CD4-positive, CD25-positive, alpha-beta regulatory T cell (primary cell): ENCODE measurements around the gene MRPL49. TPM values are rescaled to one million over a fixed set of nuclear protein-coding genes. Genes with fewer than 3 reads are reported as not detected.

Source experiments
- ATAC-seq, 2 donors: fragments of 150-1000 bp; cut with Tn5 transposase; one replicate each; pipeline ENCODE4 v1.10.0; 2021; ENCODE audit warnings: low read depth in 2 of 2, moderate number of reproducible peaks in 2 of 2, moderate library complexity in 1 of 2
- DNase-seq, 3 donors: peaks; one replicate each; pipeline versions ENCODE4 v3.0.0 to v3.0.0-alpha.2; 2012 to 2022; ENCODE audit warnings: mixed read lengths in 1 of 3
- H3K27ac ChIP-seq: one replicate; pipeline ENCODE4 v1.7.0; 2013; ENCODE audit warnings: mild to moderate bottlenecking, low read length; ENCODE audit not compliant: insufficient read depth, poor library complexity, severe bottlenecking
- H3K27me3 ChIP-seq: one replicate; pipeline ENCODE4 v1.7.0; 2013; ENCODE audit warnings: low read length; ENCODE audit not compliant: control insufficient read depth, insufficient read depth
- H3K36me3 ChIP-seq: one replicate; pipeline ENCODE4 v1.7.0; 2013; ENCODE audit warnings: mild to moderate bottlenecking, low read length, moderate library complexity; ENCODE audit not compliant: control insufficient read depth, insufficient read depth
- H3K4me1 ChIP-seq: 2 replicates; pipeline ENCODE4 v1.7.0; 2013; ENCODE audit warnings: mild to moderate bottlenecking, low read length; ENCODE audit not compliant: insufficient read depth, control insufficient read depth, poor library complexity, severe bottlenecking
- H3K4me3 ChIP-seq: one replicate; pipeline ENCODE4 v1.7.0; 2013; ENCODE audit warnings: low read depth, mild to moderate bottlenecking, low read length, moderate library complexity
- H3K9me3 ChIP-seq, 2 experiments: 1 replicate in 1 of 2; 2 replicates in 1 of 2; pipeline ENCODE4 v1.7.0; 2013; ENCODE audit warnings: low read length in 2 of 2, mild to moderate bottlenecking in 1 of 2, moderate library complexity in 1 of 2; ENCODE audit not compliant: control insufficient read depth in 2 of 2
- H3K27ac Mint-ChIP-seq, 3 donors: one replicate each; pipeline ENCODE4 v1.8.0; 2020 to 2022; ENCODE audit warnings: mild to moderate bottlenecking in 3 of 3, mixed read lengths in 3 of 3, moderate library complexity in 2 of 3
- H3K27me3 Mint-ChIP-seq: one replicate; pipeline ENCODE4 v1.8.0; 2022; ENCODE audit warnings: mild to moderate bottlenecking, mixed read lengths
- H3K36me3 Mint-ChIP-seq: one replicate; pipeline ENCODE4 v1.8.0; 2020; ENCODE audit warnings: mixed read lengths
- H3K4me1 Mint-ChIP-seq, 4 donors: one replicate each; pipeline ENCODE4 v1.8.0; 2020 to 2022; ENCODE audit warnings: mixed read lengths in 4 of 4, mild to moderate bottlenecking in 1 of 4
- H3K4me3 Mint-ChIP-seq, 4 donors: one replicate each; pipeline ENCODE4 v1.8.0; 2020 to 2022; ENCODE audit warnings: mild to moderate bottlenecking in 4 of 4, mixed read lengths in 4 of 4, moderate library complexity in 3 of 4
- H3K9me3 Mint-ChIP-seq, 7 donors: one replicate each; pipeline ENCODE4 v1.8.0; 2020 to 2022; ENCODE audit warnings: mixed read lengths in 7 of 7, mild to moderate bottlenecking in 3 of 7, moderate library complexity in 2 of 7
- polyA plus RNA-seq, 4 donors: library from polyadenylated mRNA; unstranded; fragments of 300-500 nt; fragmentation: Illumina TruSeq; gene quantifications; one replicate each; pipeline ENCODE4 v1.2.3, GENCODE V29; 2021
- total RNA-seq: library from RNA; stranded (reverse); gene quantifications from one replicate; pipeline ENCODE4 v1.2.3, GENCODE V29; 2022

Gene MRPL49
- total RNA-seq (47.7 TPM), polyA plus RNA-seq (100 to 1,000 TPM; 104 to 125 (median 111) TPM)

DNA sequence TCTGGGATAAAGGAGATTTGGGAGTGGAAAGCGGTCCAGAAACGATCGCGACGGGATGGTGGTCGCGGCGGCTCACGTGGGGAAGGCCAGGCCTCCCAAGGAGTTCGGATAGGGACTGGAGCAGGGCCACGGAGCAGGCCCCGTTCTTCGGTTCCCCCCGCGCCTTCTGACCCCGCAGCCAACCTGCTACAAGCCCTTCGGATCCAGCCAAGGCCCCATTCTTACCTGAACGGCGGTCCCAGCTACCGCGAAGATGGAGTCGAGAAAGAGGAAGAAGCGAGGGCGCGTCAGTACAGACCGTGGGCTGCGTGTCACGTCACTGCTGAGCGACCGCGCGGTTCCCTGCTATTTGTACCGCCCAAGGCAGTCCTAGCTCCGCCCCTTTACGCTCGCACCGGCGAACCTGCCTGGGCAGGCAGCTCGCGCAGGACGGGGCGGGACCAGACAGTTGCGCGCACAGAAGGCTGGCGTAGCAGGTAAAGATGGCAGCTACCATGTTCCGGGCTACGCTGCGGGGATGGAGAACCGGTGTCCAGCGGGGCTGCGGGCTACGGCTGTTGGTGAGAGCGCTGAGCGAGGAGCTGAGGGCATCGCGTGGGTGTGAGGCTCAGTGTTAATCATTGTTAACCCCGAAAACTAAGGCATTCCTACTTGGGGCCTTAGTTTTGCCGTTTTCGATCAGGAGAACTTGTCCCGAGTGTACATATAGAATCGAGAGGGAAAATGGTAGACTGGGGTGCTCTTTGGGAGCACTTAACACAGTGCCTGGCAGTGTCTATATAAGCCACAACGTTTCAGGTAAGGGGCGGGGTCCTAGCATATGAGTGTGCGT lies at the start of gene MRPL49, which contains the start of gene FAU:
MRPL49 (plus strand) TSS at position 457 of the 832 bp plus-strand sequence; CDS start at position 483, 26 bp downstream.
FAU (minus strand) TSS at position 270 of the 832 bp plus-strand sequence. CDS start 321 bp downstream, outside the sequence.
- H3K4me1 Mint-ChIP-seq = peaks cover 10 to 57% (median 26%) of the 10 kb centered on the region in 4 donors
- H3K4me3 Mint-ChIP-seq = peak within 1 kb of the TSS; percentile 95 to 99 (median 96)
- peaks cover 0 to 1% (median 0%) of the 10 kb centered on the region in 7 donors for H3K9me3 Mint-ChIP-seq
- H3K4me1 ChIP-seq = peaks cover 31% of the 10 kb centered on the region
- peak; percentile 98 to 99 (median 98) for DNase-seq
- H3K4me3 ChIP-seq = peak within 1 kb of the TSS; percentile 98
- H3K36me3 Mint-ChIP-seq = peaks cover 43% of the 10 kb centered on the region
- peak within 1 kb of the TSS; percentile 96 for H3K27ac ChIP-seq
- H3K9me3 ChIP-seq = no peaks in the 10 kb centered on the region
- no peaks in the 10 kb centered on the region for H3K27me3 ChIP-seq
- ATAC-seq = peak; percentile 82 to 83
- peaks cover 5% of the 10 kb centered on the region for H3K27me3 Mint-ChIP-seq
- peak within 1 kb of the TSS; percentile 99 to 100 (median 100) for H3K27ac Mint-ChIP-seq
- H3K36me3 ChIP-seq = peaks cover 57% of the 10 kb centered on the region

DNA sequence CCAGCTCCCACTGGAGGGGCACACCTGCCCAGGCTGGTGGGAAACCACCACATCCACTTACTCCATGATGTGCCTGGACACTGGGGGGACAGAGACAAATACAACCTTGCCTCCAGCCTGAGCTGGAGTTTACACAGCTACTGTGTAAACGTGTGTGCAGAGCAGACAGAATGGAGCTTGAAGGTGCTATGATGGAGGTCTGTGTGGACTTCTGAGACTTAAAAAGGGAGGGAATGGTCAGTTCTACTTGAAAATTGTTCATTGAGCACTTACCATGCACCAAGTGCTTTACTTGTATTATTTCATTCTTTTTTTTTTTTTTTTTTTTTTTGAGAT lies 49.5 kb upstream of the MRPL49 start:
- DNase-seq = no peak
- no peak for ATAC-seq
- H3K4me1 ChIP-seq = no peaks in the 10 kb centered on the region
- H3K36me3 Mint-ChIP-seq = no peaks in the 10 kb centered on the region
- H3K27ac ChIP-seq = no peak overlapping the region
- H3K27ac Mint-ChIP-seq = no peak overlapping the region
- no peaks in the 10 kb centered on the region for H3K4me1 Mint-ChIP-seq
- no peak overlapping the region for H3K4me3 ChIP-seq
- no peaks in the 10 kb centered on the region for H3K9me3 Mint-ChIP-seq
- no peaks in the 10 kb centered on the region for H3K9me3 ChIP-seq
- no peaks in the 10 kb centered on the region for H3K36me3 ChIP-seq
- no peaks in the 10 kb centered on the region for H3K27me3 ChIP-seq
- H3K4me3 Mint-ChIP-seq = no peak overlapping the region
- H3K27me3 Mint-ChIP-seq = no peaks in the 10 kb centered on the region

DNA sequence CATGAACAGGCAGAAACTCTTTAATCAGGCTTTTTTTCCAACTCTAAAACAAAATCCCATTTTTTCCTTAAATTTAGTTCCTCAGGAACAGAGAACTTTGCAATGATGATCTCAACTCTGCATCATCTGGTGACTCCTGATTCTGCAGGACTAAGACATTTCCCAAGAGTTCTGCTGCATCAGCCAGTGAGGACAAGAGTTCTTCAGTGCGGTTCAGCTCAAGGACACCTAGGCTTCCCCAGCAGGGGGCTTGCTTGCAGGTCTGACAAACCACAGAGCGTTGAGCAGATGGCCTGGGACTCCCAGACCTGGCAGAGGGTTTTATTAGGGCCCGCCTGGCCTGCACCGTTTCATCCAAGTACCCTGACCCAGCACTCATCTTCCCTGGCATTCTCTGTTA lies 44.7 kb upstream of the MRPL49 start:
- DNase-seq = no peak
- no peaks in the 10 kb centered on the region for H3K9me3 ChIP-seq
- no peaks in the 10 kb centered on the region for H3K9me3 Mint-ChIP-seq
- H3K4me1 Mint-ChIP-seq = peaks cover 0 to 9% (median 6%) of the 10 kb centered on the region in 4 donors
- no peaks in the 10 kb centered on the region for H3K27me3 ChIP-seq
- no peaks in the 10 kb centered on the region for H3K36me3 Mint-ChIP-seq
- no peaks in the 10 kb centered on the region for H3K27me3 Mint-ChIP-seq
- H3K4me3 ChIP-seq = no peak overlapping the region
- peaks cover 5% of the 10 kb centered on the region for H3K4me1 ChIP-seq
- ATAC-seq = no peak
- H3K27ac Mint-ChIP-seq = peak overlapping the region in 1 of 3 donors; percentile 26
- no peak overlapping the region for H3K4me3 Mint-ChIP-seq
- H3K27ac ChIP-seq = no peak overlapping the region
- H3K36me3 ChIP-seq = no peaks in the 10 kb centered on the region

DNA sequence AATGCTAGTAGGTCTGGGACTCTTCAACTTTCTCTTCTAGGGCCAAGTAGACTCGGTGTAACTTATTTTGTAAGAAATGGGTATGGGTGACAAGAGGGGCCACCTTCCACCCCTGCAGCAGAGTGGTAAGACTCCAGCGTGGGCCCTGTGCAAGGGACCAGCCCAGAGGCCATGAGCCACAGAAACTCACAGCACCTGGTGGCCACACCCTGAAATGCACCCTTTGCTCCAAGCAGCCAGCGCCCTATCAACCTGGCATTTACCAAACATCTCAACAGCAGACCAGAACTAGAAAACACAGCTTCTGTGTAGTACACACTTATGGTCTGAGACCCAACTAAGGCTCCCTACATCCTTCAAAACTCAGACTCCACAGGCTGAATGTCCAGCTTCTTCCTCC lies 44.0 kb upstream of the MRPL49 start:
- H3K4me1 ChIP-seq = peaks cover 6% of the 10 kb centered on the region
- Mint-ChIP-seq H3K4me3 (peak overlapping the region in 1 of 4 donors; percentile 57), H3K4me1 (peaks cover 0 to 13% (median 6%) of the 10 kb centered on the region in 4 donors), H3K27ac (peak overlapping the region in 2 of 3 donors; percentile 86 to 90), H3K27me3 (no peaks in the 10 kb centered on the region), H3K36me3 (no peaks in the 10 kb centered on the region), H3K9me3 (no peaks in the 10 kb centered on the region)
- peak overlapping the region; percentile 53 for H3K27ac ChIP-seq
- ATAC-seq = peak; percentile 87 to 94
- DNase-seq = peak; percentile 53 to 84 (median 79)
- H3K27me3 ChIP-seq = no peaks in the 10 kb centered on the region
- no peaks in the 10 kb centered on the region for H3K9me3 ChIP-seq
- no peaks in the 10 kb centered on the region for H3K36me3 ChIP-seq
- H3K4me3 ChIP-seq = peak overlapping the region; percentile 32

DNA sequence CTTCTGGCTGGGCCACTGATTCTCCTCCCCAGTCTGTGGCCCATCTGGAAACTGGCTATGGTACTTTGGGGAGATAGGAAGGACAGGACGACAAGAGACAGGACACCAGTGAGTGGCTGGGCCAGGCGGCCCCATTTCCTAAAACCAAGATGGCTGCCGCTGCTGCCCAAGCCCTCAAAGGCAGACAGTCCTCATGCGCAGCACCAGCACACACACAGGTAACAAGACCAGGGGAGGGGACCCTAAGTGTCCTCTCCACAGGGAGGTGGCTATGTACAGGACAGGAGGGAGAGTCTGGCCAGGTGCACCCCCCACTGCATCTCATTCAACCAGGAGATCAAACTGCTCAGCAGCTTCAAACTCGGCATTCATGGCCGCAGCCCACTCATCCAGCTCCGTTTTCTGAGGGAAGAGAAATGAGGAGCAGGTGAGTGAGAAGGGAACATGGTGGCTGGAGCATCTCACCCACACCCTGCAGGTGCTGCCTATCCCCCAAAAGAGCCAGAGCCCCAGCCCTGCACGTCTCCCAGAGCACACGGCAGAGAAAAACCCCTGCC lies 43.3 kb upstream of the MRPL49 start:
- no peak for ATAC-seq
- Mint-ChIP-seq H3K4me3 (peak overlapping the region in 1 of 4 donors; percentile 2), H3K27me3 (no peaks in the 10 kb centered on the region), H3K36me3 (no peaks in the 10 kb centered on the region), H3K4me1 (peaks cover 0 to 16% (median 11%) of the 10 kb centered on the region in 4 donors), H3K9me3 (peaks cover 0 to 2% (median 0%) of the 10 kb centered on the region in 7 donors), H3K27ac (peak overlapping the region in 2 of 3 donors; percentile 86 to 90)
- Histone ChIP-seq H3K36me3 (no peaks in the 10 kb centered on the region), H3K4me3 (no peak overlapping the region), H3K9me3 (no peaks in the 10 kb centered on the region), H3K27me3 (no peaks in the 10 kb centered on the region), H3K4me1 (peaks cover 13% of the 10 kb centered on the region), H3K27ac (peak overlapping the region; percentile 53)
- no peak for DNase-seq

DNA sequence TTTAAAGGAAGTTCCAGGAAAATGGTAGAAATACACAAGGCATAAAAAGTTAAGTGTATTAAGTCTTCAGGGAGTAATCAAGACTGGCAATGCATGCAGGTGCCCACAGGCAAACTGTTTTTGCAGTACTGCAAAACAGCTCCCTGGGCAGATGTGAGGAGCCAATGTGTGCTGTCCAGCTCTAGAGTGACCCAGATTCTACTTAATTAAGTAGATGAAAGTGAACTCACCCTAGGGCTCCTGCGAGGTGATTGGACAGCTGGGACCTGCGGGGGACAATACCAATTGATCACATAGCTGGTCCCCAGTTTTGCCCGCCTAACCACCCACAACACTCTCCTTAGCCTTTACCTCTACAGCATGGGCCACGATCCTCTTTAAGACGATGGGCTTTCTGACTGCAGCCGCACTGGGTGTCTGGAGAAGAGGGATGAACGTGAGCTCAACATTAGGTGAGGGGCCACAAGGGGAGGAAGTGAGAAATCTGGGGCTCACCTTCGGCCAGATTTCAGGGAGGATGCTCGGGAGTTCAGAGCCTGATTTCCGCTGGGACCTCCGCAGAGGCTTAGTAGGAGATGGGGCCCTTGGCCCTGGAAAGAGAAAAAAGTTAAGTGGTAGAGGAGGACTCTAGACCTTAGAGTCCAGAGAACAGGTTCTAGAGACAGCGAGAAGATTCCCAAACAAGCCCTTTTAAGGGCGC lies 38.8 kb upstream of the MRPL49 start:
- no peaks in the 10 kb centered on the region for H3K27me3 Mint-ChIP-seq

DNA sequence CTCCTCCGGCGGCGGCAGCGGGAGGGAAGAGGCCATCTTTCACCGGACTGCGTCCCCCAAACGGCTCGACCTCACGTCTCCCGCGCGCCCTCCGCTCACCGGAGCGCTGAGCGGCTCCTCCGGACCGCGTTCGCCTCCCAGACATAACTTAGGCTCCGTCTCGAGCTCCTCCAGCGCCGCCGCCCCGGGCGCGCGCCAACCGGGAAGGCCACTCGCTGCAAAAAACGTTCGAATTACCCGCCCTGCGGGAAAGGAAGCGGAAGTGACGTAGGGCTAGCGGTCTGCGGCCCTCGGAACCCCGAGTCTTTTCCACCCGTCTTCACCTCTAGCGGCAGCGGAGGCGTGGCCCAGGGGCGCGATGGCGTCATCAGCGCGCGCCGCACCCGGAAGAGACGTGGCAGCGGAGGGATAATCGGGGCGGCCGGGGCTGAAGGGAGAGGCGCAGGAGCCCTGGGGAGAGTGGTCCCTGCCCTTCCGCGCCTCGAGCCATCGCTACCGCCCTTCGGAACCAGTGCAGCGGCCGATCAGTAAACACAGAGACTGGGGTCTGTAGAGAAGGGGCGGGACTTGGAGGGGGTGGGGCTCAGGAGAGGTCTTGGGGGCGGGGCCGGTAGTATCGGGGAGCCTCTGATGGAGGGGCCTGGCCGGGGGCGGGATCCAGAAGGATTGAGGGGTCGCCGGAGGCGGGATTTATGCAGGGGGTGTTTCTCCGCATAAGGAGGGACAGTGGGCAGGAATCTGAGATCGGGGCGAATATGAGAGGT lies 38.1 kb upstream of the MRPL49 start, which contains the start of the genes CDCA5 and ZFPL1:
CDCA5 (minus strand) TSS at position 207 of the 764 bp plus-strand sequence; CDS start at position 145, 62 bp downstream.
ZFPL1 (plus strand) TSS at position 389 of the 764 bp plus-strand sequence. CDS start 477 bp downstream, outside the sequence.
- H3K4me1 ChIP-seq = peaks cover 16% of the 10 kb centered on the region
- peaks cover 0 to 2% (median 0%) of the 10 kb centered on the region in 7 donors for H3K9me3 Mint-ChIP-seq
- no peaks in the 10 kb centered on the region for H3K27me3 ChIP-seq
- ATAC-seq (peak; percentile 89 to 91), DNase-seq (peak; percentile 91 to 97 (median 97))
- peak within 1 kb of the TSS; percentile 82 for H3K4me3 ChIP-seq
- peaks cover 13% of the 10 kb centered on the region for H3K36me3 Mint-ChIP-seq
- peak within 1 kb of the TSS; percentile 92 to 95 (median 94) for H3K4me3 Mint-ChIP-seq
- peak within 1 kb of the TSS; percentile 95 to 99 (median 96) for H3K27ac Mint-ChIP-seq
- H3K4me1 Mint-ChIP-seq = peaks cover 6 to 26% (median 15%) of the 10 kb centered on the region in 4 donors
- H3K9me3 ChIP-seq = no peaks in the 10 kb centered on the region
- H3K36me3 ChIP-seq = peaks cover 29% of the 10 kb centered on the region
- no peaks in the 10 kb centered on the region for H3K27me3 Mint-ChIP-seq
- H3K27ac ChIP-seq = peak within 1 kb of the TSS; percentile 96

More for the DNA sequence above, 38.8 kb upstream of the MRPL49 start:
- Histone ChIP-seq H3K27me3 (no peaks in the 10 kb centered on the region), H3K9me3 (no peaks in the 10 kb centered on the region), H3K36me3 (peaks cover 22% of the 10 kb centered on the region), H3K4me3 (peak overlapping the region; percentile 68), H3K4me1 (peaks cover 17% of the 10 kb centered on the region), H3K27ac (peak overlapping the region; percentile 96)
- H3K9me3 Mint-ChIP-seq = peaks cover 0 to 2% (median 0%) of the 10 kb centered on the region in 7 donors
- peak overlapping the region; percentile 92 to 95 (median 94) for H3K4me3 Mint-ChIP-seq
- no peak for DNase-seq
- H3K36me3 Mint-ChIP-seq = peaks cover 6% of the 10 kb centered on the region
- H3K4me1 Mint-ChIP-seq = peaks cover 6 to 30% (median 17%) of the 10 kb centered on the region in 4 donors
- ATAC-seq = no peak
- peak overlapping the region; percentile 95 to 99 (median 96) for H3K27ac Mint-ChIP-seq
